Right cardiac atrium (tissue), 5 donors: Measurements from ENCODE around the gene AGBL1. TPM values are rescaled to one million over a fixed set of nuclear protein-coding genes. Genes with fewer than 3 reads are reported as not detected.

Source experiments
- ATAC-seq, 2 donors: fragments of 200-7000 bp; cut with Tn5 transposase; one replicate each; pipeline versions ENCODE4 v1.8.0 to v1.9.1; 2020; ENCODE audit warnings: moderate library complexity in 2 of 2, mild to moderate bottlenecking in 1 of 2
- DNase-seq, 3 donors: peaks; one replicate each; pipeline ENCODE4 v3.0.0-alpha.2; 2020
- H3K27ac ChIP-seq: one replicate; pipeline ENCODE4 v1.5.1; 2013; ENCODE audit warnings: mild to moderate bottlenecking, low read length, control low read depth, moderate library complexity
- H3K27me3 ChIP-seq: one replicate; pipeline ENCODE4 v1.6.1; 2013; ENCODE audit not compliant: control insufficient read depth, insufficient read depth
- H3K4me1 ChIP-seq: one replicate; pipeline ENCODE4 v1.6.1; 2013; ENCODE audit warnings: low read length; ENCODE audit not compliant: control insufficient read depth, insufficient read depth
- H3K4me3 ChIP-seq: one replicate; pipeline ENCODE4 v1.5.1; 2013; ENCODE audit warnings: low read length, control low read depth
- H3K9me3 ChIP-seq: one replicate; pipeline ENCODE4 v1.6.1; 2013; ENCODE audit warnings: low read length; ENCODE audit not compliant: control insufficient read depth
- WGBS: extraction: QIAGEN DNeasy Blood & Tissue Kit; methylation state at CpG from one replicate; pipeline ENCODE4 v1.1.7; 2013; 5-methylcytosine and 5-hydroxymethylcytosine counted together
- intact Hi-C, 4 donors: fragments of 100-400 bp; cut with DNase I; formaldehyde crosslinking; loops; one replicate each; pipeline versions ENCODE4 v1.11.0 to v1.14.0; 2022 to 2023
- polyA plus RNA-seq: library from polyadenylated mRNA; stranded (reverse); fragments of 200-250 nt; gene quantifications from one replicate; pipeline ENCODE4 v1.2.3, GENCODE V29; 2013
- total RNA-seq, 4 donors: library from RNA; stranded (reverse); fragmentation: NEBNext Ultra II Directional; extraction: Animal tissue kit (Norgen Biotek cat#: 25700); gene quantifications; one replicate each; pipeline ENCODE4 v1.2.1, GENCODE V29; 2021
- donor health status: healthy with polysubstance abuse.
- donor health status: DM: no; HTN: yes; CAD: no.
- donor health status: DM: no; HTN: no; CAD: no.
- donor health status: DM: no; HTN: yes; CAD: no; lungs with severe emphysema.
- donor health status: DM: yes; HTN: yes; CAD: no.

AGBL1 gene
- total and polyA plus RNA-seq, 5 donors: not detected

DNA sequence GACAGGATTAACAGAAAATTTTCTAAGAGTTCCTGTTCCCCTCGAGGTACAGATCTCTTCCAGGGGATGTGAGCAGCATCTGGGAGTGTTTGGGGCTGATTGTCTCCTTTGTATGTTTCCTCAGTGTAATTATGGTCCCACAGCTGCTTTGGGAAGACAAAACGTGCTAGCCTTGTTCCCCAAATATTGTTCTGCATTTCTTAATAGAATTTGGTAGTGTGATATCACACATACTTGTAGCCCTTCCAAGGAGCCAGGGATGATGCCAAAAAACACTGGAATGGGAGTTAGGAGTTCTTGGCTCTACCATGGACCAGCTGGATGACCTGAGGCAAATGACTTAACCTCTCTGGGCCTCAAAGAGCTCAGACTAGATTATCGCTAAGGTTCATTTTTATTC is 19.0 kb upstream of the AGBL1 start:
- ATAC-seq (no peak), DNase-seq (no peak)
- Histone ChIP-seq H3K27ac (no peak overlapping the region), H3K4me3 (no peak overlapping the region), H3K4me1 (no peaks in the 10 kb centered on the region), H3K27me3 (peaks cover 2% of the 10 kb centered on the region), H3K9me3 (no peaks in the 10 kb centered on the region)
- intact Hi-C loops: no loop called here
- WGBS: 51% methylated on average over 3 of the region's 3 CpGs

DNA sequence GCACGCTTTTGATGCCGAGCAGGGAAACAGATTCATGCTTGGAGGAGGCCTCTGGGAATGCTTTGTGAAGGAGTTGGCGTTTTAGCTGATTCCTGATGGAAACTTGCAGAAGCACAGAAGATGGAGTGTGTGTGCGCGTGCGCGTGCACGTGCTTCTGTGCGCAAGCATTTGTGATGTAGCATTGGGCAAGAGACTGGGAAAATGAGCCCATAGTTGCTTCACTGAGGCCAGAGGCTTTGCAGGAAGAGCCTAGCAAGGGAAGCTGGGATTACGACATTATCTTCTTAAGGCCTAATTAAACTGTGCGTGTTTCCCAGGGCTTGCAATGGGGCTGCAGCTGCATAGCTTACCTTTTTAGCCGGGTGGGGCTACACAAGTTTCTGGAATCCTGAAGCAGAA is 18.1 kb upstream of the AGBL1 start:
- H3K4me1 ChIP-seq: no peaks in the 10 kb centered on the region
- H3K27me3 ChIP-seq: peaks cover 2% of the 10 kb centered on the region
- WGBS: 87% methylated on average over 12 of the region's 12 CpGs
- intact Hi-C loops: no loop called here
- H3K27ac ChIP-seq: no peak overlapping the region
- ATAC-seq (no peak), DNase-seq (no peak)
- no peak overlapping the region for H3K4me3 ChIP-seq
- no peaks in the 10 kb centered on the region for H3K9me3 ChIP-seq

DNA sequence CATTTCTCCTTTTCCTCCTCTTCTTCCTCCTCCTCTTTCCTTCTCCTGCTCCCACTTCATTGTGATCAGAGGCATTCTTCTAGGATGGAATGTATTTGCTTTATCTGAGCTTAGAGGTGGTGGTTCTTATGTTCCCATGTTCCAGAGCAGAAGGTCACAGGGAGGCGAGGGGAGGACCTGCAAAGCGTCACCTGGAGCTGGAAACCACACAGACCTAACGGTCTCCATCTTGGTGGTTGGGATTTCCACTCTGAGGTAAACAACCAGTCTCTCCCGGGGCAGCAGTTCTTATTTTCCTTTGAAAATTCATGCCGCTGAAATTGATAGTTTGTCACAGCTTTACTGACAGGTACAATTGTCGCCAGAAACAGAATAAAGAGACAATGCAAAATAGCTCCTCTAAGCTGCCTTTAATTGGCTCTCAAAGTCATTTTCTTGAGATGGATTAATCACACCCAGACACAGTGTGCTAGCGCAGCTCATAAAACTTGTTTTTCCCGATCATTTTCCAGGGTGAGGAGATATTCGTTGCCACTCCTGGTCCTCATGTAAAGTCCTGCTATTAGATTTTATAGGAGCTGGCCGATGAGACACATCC is 16.9 kb upstream of the AGBL1 start:
- WGBS: 81% methylated on average over 10 of the region's 10 CpGs
- ATAC-seq (no peak), DNase-seq (no peak)
- Histone ChIP-seq H3K4me3 (no peak overlapping the region), H3K27ac (no peak overlapping the region), H3K4me1 (no peaks in the 10 kb centered on the region), H3K9me3 (no peaks in the 10 kb centered on the region), H3K27me3 (peaks cover 2% of the 10 kb centered on the region)
- intact Hi-C loops: no loop called here

DNA sequence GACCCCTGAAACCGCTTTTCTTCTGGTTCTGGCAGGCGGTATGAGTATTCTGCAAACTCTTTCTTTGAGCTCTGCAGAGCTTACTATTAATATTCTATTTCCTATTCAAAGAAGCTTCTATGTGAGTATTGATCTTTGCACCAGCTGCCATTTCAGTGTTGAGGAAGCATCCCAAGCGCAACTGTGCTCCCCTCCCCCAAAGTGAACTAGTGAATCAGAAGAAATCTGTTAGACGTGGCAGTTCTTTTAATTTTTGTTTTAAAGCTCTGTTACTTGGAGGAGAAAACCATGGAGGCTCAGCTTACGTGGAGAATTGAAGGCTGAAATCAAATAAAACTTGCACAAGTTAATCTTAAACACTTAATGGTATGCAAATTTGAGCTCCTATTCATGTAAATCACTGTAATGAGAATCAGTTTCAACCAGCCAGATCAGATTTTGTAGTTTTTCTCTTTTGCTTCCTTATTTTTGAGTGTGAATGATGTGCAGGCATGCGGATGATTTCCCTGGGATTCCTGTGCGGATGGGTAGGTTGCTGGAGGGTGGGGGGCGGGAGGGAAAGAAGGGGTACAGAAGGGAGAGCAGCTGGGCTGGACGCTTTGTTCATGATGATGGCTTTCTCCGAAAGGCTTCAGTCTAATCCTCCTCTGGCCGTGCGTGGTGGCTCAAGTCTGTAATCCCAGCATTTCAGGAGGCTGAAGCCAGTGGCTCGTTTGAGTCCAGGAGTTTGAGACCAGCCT is 16.1 kb upstream of the AGBL1 start:
- WGBS: 78% methylated on average over 13 of the region's 13 CpGs
- ATAC-seq (no peak), DNase-seq (no peak)
- Histone ChIP-seq H3K4me1 (no peaks in the 10 kb centered on the region), H3K27ac (no peak overlapping the region), H3K27me3 (peaks cover 2% of the 10 kb centered on the region), H3K9me3 (no peaks in the 10 kb centered on the region), H3K4me3 (no peak overlapping the region)
- intact Hi-C loops: no loop called here

DNA sequence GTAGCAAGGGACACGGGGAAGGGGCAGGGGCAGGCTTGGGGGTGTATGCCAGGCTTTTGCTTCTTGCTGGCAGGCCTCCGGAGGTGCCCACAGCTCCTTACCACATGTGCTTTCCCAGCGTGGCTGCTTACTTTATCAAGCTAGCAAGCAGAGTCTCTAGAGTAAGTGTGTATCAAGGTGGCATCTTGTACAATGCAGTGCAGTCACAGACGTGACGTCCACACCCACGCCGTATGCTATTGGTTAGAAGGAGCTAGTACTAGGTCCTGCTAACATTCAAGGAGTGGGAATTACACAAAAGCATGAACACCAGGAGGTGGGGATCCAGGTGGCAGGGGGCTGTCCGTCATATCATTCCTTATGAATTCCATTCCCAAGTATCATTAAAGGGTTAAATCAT is 15.3 kb upstream of the AGBL1 start:
- intact Hi-C loops: no loop called here
- 83% methylated on average over 8 of the region's 8 CpGs for WGBS

DNA sequence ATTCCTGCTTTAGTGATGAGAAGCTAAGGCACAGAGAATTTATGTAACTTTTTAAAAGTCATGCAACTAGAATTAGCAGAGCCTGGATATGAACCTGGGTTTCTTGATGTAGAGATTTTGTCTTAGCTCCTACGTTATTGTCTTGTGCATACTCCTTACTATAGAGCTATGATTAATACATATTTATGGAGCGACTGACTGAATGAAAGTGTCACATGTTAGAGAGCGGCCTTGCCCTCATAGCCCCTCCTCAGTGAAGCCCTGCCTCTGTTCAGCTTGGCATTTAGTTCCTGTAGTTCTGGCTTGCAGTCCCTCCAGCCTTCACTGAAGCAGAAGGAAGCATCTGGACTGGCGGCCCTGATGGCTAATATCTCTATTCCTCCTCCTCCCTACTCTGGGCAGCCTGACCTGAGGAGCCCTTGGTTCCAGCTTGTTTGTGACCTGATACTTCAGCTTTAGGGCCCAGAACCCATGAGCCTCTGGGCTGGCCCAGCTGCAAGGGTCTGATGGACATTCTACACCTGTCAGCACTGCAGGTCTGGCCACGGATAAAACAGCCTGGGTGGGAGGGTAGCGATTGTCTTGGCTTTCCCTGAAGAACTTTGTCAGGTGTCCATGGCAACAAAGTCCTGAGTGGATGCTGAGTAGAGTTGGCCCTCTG is 13.4 kb upstream of the AGBL1 start:
- no peak overlapping the region for H3K27ac ChIP-seq

More for the DNA sequence above, 15.3 kb upstream of the AGBL1 start:
- peaks cover 2% of the 10 kb centered on the region for H3K27me3 ChIP-seq
- H3K4me1 ChIP-seq: no peaks in the 10 kb centered on the region
- no peak overlapping the region for H3K4me3 ChIP-seq
- no peak overlapping the region for H3K27ac ChIP-seq
- no peak for ATAC-seq
- no peaks in the 10 kb centered on the region for H3K9me3 ChIP-seq
- no peak for DNase-seq

DNA sequence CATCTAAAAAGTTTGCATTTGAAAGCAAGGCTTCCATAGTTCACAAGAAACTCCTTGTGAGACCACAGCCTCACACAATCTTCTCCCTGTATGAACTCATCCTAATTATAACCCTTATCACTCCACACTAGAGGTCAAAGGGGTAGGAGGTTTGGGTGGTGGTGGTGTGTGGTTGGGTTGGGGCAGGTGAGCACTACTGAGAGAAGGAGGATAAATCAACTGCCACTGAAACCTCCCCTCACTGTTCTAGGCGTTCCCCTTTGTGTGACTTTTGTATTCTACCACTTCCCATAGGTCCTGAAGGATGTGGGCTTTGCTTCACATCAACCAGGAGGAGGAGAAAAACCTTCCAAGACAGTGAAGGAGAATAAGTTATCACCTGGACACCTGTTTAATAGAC is 6.4 kb upstream of the AGBL1 start:
- Histone ChIP-seq H3K27ac (no peak overlapping the region), H3K27me3 (no peaks in the 10 kb centered on the region), H3K9me3 (no peaks in the 10 kb centered on the region), H3K4me3 (no peak overlapping the region), H3K4me1 (no peaks in the 10 kb centered on the region)
- intact Hi-C loops: no loop called here
- no peak for DNase-seq
- no peak for ATAC-seq
- WGBS: 59% methylated on average over 1 of the region's 1 CpG

More for the DNA sequence above, 13.4 kb upstream of the AGBL1 start:
- 77% methylated on average over 6 of the region's 6 CpGs for WGBS
- intact Hi-C loops: no loop called here
- ATAC-seq: no peak
- no peak for DNase-seq
- H3K4me3 ChIP-seq: no peak overlapping the region
- no peaks in the 10 kb centered on the region for H3K9me3 ChIP-seq
- H3K4me1 ChIP-seq: no peaks in the 10 kb centered on the region
- peaks cover 2% of the 10 kb centered on the region for H3K27me3 ChIP-seq

DNA sequence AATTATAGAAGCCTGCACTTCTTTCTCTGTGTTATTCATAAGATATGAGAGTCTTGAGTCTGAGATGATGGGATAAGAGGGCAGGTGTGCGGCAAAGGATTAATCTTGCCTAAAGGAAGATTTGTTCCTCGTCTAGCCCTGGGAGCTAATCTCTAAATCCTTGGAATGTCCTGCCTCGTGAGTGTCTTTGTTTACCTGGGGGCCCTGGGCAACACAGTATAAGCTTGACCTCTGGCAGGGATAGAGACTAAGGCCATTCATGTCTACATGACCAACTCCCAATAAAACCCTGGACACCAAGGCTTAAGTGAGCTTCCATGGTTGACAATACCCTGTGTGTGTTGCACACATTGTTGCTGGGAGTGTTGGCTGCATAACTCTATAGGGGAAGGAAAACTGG is 3.2 kb upstream of the AGBL1 start:
- intact Hi-C loops: no loop called here
- 38% methylated on average over 3 of the region's 3 CpGs for WGBS
- Histone ChIP-seq H3K27me3 (no peaks in the 10 kb centered on the region), H3K4me3 (no peak overlapping the region), H3K27ac (no peak overlapping the region), H3K9me3 (no peaks in the 10 kb centered on the region), H3K4me1 (no peaks in the 10 kb centered on the region)
- DNase-seq (no peak), ATAC-seq (no peak)

DNA sequence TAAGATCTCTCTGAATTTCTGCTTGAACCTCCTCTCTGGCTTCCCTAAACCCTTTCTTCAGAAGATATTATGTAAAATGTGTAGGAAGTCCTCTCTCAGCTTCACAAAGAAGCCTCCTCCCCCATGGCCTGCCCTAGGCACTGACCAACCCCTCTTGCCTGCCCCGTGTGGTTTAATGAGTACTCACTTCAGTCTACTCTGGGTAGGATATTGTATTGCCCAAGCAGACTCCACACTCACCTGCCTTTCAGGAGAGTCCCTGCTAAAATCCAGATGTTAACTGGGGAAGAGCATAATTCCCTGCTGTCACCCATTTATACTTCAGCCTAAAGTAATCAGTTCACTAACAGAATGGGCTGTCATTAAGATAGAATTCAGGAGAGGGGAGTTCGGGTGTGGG is 2.6 kb upstream of the AGBL1 start:
- WGBS: 33% methylated on average over 2 of the region's 2 CpGs
- Histone ChIP-seq H3K4me1 (no peaks in the 10 kb centered on the region), H3K27ac (no peak overlapping the region), H3K27me3 (no peaks in the 10 kb centered on the region), H3K9me3 (no peaks in the 10 kb centered on the region), H3K4me3 (no peak overlapping the region)
- intact Hi-C loops: no loop called here
- no peak for DNase-seq
- peak in 1 of 2 donors; percentile 29 for ATAC-seq

DNA sequence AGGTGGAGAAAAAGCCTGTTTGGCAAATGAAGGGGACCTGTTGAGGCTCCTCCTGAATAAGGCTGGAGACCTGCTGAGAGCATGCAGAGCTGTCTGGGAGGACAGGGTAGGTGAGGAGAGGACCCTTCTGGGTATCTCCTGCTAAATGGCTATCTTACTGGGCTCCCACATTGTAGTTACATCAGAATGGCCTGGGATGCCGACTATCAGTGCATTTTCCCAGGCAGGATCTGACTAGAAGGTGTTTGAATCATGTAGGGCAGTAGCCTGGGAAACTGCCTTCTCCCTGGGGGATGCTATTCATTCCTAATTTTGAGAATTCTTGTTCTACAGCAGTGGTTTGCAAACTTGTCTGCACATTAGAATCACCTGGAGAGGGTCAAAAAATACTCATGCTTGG is 631 bp downstream of the AGBL1 start:
- WGBS: 51% methylated on average over 1 of the region's 1 CpG
- Histone ChIP-seq H3K4me3 (no peak overlapping the region), H3K4me1 (peaks cover 2% of the 10 kb centered on the region), H3K27me3 (no peaks in the 10 kb centered on the region), H3K27ac (no peak overlapping the region), H3K9me3 (no peaks in the 10 kb centered on the region)
- intact Hi-C loops: no loop called here
- ATAC-seq (no peak), DNase-seq (no peak)

DNA sequence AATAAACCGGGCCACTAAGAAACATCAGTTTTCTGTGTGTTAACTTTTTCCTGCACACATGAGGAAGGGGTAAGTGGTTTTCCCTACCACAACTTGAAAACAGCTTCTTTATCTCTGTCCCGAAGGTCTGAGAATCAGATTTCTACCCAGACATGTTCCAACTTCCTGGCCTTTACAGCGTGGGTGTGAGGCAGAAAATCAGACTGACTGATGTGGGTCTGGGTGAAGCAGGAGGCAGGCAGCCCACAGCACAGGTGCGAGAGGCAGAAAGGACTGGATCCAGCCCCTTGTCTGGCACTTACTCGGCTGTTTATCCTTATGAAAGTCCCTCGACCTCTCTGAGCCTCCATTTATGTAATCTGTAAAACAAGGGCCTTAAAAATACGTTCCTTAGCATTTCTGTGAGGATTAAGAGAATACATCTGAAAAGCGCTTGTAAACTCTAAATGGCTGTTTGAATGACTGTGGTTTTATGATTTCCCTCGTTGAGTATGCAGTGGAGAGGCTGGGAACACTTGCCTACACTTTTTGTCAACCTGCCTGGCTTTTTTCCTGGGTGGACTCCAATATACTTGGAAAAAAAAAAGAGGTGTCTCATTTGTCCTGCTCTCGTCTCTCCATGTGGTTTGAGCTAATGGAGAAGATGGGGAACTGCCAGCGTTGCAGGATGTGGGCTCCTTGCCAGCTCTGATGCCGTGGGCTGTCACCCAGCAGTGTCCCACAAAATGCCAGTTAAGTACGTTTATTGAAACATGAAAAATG is 3.1 kb downstream of the AGBL1 start:
- Histone ChIP-seq H3K27me3 (no peaks in the 10 kb centered on the region), H3K4me1 (peaks cover 2% of the 10 kb centered on the region), H3K27ac (no peak overlapping the region), H3K9me3 (no peaks in the 10 kb centered on the region), H3K4me3 (no peak overlapping the region)
- ATAC-seq: no peak
- 34% methylated on average over 13 of the region's 13 CpGs for WGBS
- DNase-seq: no peak
- intact Hi-C loops: no loop called here
